NOMO-1 treated with dmso at 0.1 percent for 144 hours (cell line): Measurements from ENCODE around the gene RNF39.

ENCODE experiments used
- DNase-seq: peaks from one replicate; lab custom pipeline; 2025; ENCODE audit not compliant: unreplicated experiment; lab: John Stamatoyannopoulos, UW

Gene RNF39

GRCh38 chr6:30097902-30098768 lies 22.6 kb upstream of the RNF39 start:
- no peak for DNase-seq

- DNase-seq, result no peak
Measured at GRCh38 chr6:30096829-30097228, 21.3 kb upstream of the RNF39 start.

- no peak for DNase-seq
Measured at GRCh38 chr6:30093951-30094661, 18.5 kb upstream of the RNF39 start.

- no peak for DNase-seq
Measured at GRCh38 chr6:30092852-30093543, 17.4 kb upstream of the RNF39 start.

- DNase-seq, result no peak
Measured at GRCh38 chr6:30091577-30092381, 16.2 kb upstream of the RNF39 start.

- DNase-seq, result no peak
Measured at GRCh38 chr6:30087876-30088275, 12.3 kb upstream of the RNF39 start.

GRCh38 chr6:30077218-30077617 lies 1.6 kb upstream of the RNF39 start:
- DNase-seq, result no peak

- no peak for DNase-seq
Measured at GRCh38 chr6:30075790-30076732, 492 bp upstream of the RNF39 start.

GRCh38 chr6:30074331-30075093 lies 1.1 kb downstream of the RNF39 start:
- DNase-seq, result no peak

- no peak for DNase-seq
Measured at GRCh38 chr6:30073489-30074235, 1.9 kb downstream of the RNF39 start.

GRCh38 chr6:30071858-30072257 lies 3.7 kb downstream of the RNF39 start:
- DNase-seq, result no peak

- no peak for DNase-seq
Measured at GRCh38 chr6:30071081-30071818, 4.3 kb downstream of the RNF39 start.

GRCh38 chr6:30067460-30068139 lies 8.0 kb downstream of the RNF39 start:
- DNase-seq, result no peak

GRCh38 chr6:30066577-30067459 lies 8.8 kb downstream of the RNF39 start, which contains the start of gene PPP1R11:
Gene PPP1R11 (plus strand): TSS chr6:30067198. CDS start chr6:30067411, 213 bp downstream.
- DNase-seq, result peak; percentile 100

- no peak for DNase-seq
Measured at GRCh38 chr6:30066082-30066481, 9.5 kb downstream of the RNF39 start.

- DNase-seq, result no peak
Measured at GRCh38 chr6:30063315-30063714, 12.3 kb downstream of the RNF39 start.
